Measurements from ENCODE around the gene ADSS1. TPM values are rescaled to one million over a fixed set of nuclear protein-coding genes. Genes with fewer than 3 reads are reported as not detected.

The ADSS1 gene
- 6.9 and 9.2 TPM in 2 replicates for total RNA-seq

GRCh38 chr14:104723651-104724406 lies at the start of gene ADSS1:
Gene ADSS1 (plus strand): TSS chr14:104724229. CDS start chr14:104724271, 42 bp downstream.

GRCh38 chr14:104689109-104689880 lies 34.7 kb upstream of the ADSS1 start, which contains the start of gene INF2:
Gene INF2 (plus strand): TSS chr14:104689618. CDS start chr14:104701366, 11,748 bp downstream.

GRCh38 chr14:104752735-104753527 lies 28.9 kb downstream of the ADSS1 start, which contains the start of gene SIVA1:
Gene SIVA1 (plus strand): TSS chr14:104753147. CDS start chr14:104753202, 55 bp downstream.

GRCh38 chr14:104794993-104795780 lies 71.2 kb downstream of the ADSS1 start, which contains the start of gene AKT1:
Gene AKT1 (minus strand): TSS chr14:104795748. CDS start chr14:104792643, 3,105 bp downstream.

Other genes with a start within 250 kb of the ADSS1 start
- not detected in 2 replicates for gene C14orf180, start 144.5 kb upstream of the ADSS1 start, total RNA-seq
- gene TMEM179, start 119.5 kb upstream of the ADSS1 start, total RNA-seq, result 0.52 TPM in 1 of 2 replicates, not detected in the other
- 25.5 and 26.4 TPM in 2 replicates for gene INF2, start 34.6 kb upstream of the ADSS1 start, total RNA-seq
- 65.9 and 68.1 TPM in 2 replicates for gene SIVA1, start 28.9 kb downstream of the ADSS1 start, total RNA-seq
- gene AKT1, start 71.5 kb downstream of the ADSS1 start, total RNA-seq, result 144 and 170 TPM in 2 replicates
- 1.5 and 2.2 TPM in 2 replicates for gene ZBTB42, start 76.9 kb downstream of the ADSS1 start, total RNA-seq
- 7.1 and 8.2 TPM in 2 replicates for gene CEP170B, start 141.0 kb downstream of the ADSS1 start, total RNA-seq
- under 0.01 and 0.09 TPM in 2 replicates for gene PLD4, start 200.7 kb downstream of the ADSS1 start, total RNA-seq